ENCODE results near the gene ZNF330. TPM values are rescaled to one million over a fixed set of nuclear protein-coding genes. Genes with fewer than 3 reads are reported as not detected.

The ZNF330 gene
- total RNA-seq (2013) = 54.2 TPM
- 10 to 100 TPM; 21.6 to 38.9 (median 27.7) TPM for polyA plus RNA-seq
- 13.3 and 19.4 TPM in 2 replicates for polyA minus RNA-seq
- 20.3 to 71.1 (median 49.1) reads per million in 11 experiments for total RNA-seq

DNA sequence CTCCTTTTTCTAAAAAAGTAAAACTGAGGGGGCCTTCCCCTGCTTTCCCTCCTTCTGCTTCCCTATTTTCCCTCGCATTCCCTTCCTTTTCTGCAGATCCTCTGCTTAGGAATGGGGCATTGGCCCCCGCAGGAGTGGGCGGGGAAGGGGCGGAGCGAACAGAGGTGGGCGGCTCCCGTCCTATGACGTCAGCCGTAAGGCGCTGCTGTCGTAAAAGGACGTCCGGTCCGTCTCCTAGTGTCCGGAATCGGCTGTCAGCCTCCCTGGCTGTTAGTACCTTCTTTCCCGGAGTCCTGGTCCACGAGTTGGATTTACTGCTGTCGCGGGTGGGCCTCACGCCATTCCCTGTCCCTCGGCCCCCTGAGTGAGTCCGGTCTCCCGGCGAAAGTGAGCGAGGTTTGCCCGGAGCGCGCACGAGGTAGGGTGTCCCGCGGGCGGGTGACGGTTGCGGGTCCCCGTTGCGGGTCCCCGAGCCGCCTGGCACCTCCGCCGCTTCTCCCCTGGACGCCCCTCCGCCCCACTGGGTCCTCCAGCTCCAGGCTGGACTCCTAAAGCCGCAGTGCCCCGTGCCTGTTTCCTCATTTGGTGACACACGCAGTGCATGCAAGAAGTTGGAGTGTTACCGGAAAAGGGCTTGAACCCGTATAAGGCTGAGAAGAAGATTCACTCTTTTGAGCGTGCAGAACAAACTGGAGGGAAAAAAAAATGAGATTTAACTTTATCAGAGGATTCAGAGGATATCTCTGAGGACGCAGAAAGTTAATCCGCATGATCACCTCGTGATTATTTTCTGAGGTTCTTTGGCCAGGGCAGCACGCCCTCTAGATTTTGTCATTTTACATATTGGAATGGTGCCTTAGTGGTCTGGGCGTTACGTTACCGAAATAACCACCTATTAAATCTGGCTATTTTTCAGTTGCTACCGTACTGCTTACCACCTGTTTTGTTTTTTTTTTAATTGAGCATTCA, at the start of gene ZNF330:
Gene ZNF330 (plus strand): TSS at position 205 of the 969 bp plus-strand sequence. CDS start 1,477 bp downstream, outside the sequence.
- intact Hi-C loops (cut with micrococcal nuclease) = loop anchor here (5.0 to 10.0 kb wide), 3 partner anchors 416 to 1964 kb away; partner anchors contain the start of genes USP38 (in 2 of the 2) and IL15 (in 1 of the 2)
- Histone ChIP-seq H3K36me3 (replicated peaks in 1 of 2; ENCODE audit: control insufficient read depth in 1 of 2, insufficient read depth in 2 of 2, low read length in 2 of 2) (peaks cover 26 to 34% of the 10 kb centered on the region in 2 donors), H3K4me1 (ENCODE audit: control insufficient read depth in 1 of 2, insufficient read depth in 2 of 2, low read length in 2 of 2) (peaks cover 12 to 16% of the 10 kb centered on the region in 2 donors), H3K9me3 (replicated peaks in 1 of 2; ENCODE audit: control insufficient read depth in 1 of 2, insufficient read depth in 1 of 2, low read length in 2 of 2) (no peaks in the 10 kb centered on the region), H3K79me2 (ENCODE audit: insufficient read depth, low read length) (peaks cover 52% of the 10 kb centered on the region), H3K27ac (ENCODE audit: low read depth in 1 of 2, low read length in 2 of 2) (peak within 1 kb of the TSS; percentile 94 to 99), H4K20me1 (ENCODE audit: insufficient read depth, low read length) (peaks cover 39% of the 10 kb centered on the region), H3K4me2 (replicated peaks; ENCODE audit: extremely low read depth, low read length, poor library complexity, severe bottlenecking) (peak within 1 kb of the TSS; percentile 76), H2AFZ (ENCODE audit: insufficient read depth, low read depth, low read length, poor library complexity, severe bottlenecking) (peak within 1 kb of the TSS; percentile 84), H3K27me3 (ENCODE audit: control insufficient read depth in 2 of 2, insufficient read depth in 2 of 2, low read length in 2 of 2) (no peaks in the 10 kb centered on the region), H3K9ac (ENCODE audit: insufficient read depth, low read length, poor library complexity, severe bottlenecking) (peak within 1 kb of the TSS; percentile 99), H3K4me3 (replicated peaks in 1 of 3; ENCODE audit: low read depth in 2 of 3, low read length in 3 of 3) (peak within 1 kb of the TSS; percentile 78 to 92 (median 87))
- Mint-ChIP-seq H3K36me3 (peaks cover 28 to 33% of the 10 kb centered on the region in 2 donors), H3K27me3 (ENCODE audit: low read depth in 3 of 3) (peaks cover 0 to 3% (median 0%) of the 10 kb centered on the region in 3 donors), H3K4me1 (peaks cover 28% of the 10 kb centered on the region), H3K4me3 (peak within 1 kb of the TSS; percentile 85 to 91), H3K27ac (peak within 1 kb of the TSS; percentile 91 to 98 (median 96)), H3K9me3 (peaks cover 0 to 2% (median 0%) of the 10 kb centered on the region in 7 donors)
- TF ChIP-seq, protein P1, sequence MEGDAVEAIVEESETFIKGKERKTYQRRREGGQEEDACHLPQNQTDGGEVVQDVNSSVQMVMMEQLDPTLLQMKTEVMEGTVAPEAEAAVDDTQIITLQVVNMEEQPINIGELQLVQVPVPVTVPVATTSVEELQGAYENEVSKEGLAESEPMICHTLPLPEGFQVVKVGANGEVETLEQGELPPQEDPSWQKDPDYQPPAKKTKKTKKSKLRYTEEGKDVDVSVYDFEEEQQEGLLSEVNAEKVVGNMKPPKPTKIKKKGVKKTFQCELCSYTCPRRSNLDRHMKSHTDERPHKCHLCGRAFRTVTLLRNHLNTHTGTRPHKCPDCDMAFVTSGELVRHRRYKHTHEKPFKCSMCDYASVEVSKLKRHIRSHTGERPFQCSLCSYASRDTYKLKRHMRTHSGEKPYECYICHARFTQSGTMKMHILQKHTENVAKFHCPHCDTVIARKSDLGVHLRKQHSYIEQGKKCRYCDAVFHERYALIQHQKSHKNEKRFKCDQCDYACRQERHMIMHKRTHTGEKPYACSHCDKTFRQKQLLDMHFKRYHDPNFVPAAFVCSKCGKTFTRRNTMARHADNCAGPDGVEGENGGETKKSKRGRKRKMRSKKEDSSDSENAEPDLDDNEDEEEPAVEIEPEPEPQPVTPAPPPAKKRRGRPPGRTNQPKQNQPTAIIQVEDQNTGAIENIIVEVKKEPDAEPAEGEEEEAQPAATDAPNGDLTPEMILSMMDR (IDR thresholded peaks at IDR 0.05) = no peak
- peak; percentile 81 to 89 (median 85) for DNase-seq
- under 1% methylated on average over 49 of the region's 57 CpGs for whole genome bisulfite sequencing (ENCODE audit: insufficient coverage)

DNA sequence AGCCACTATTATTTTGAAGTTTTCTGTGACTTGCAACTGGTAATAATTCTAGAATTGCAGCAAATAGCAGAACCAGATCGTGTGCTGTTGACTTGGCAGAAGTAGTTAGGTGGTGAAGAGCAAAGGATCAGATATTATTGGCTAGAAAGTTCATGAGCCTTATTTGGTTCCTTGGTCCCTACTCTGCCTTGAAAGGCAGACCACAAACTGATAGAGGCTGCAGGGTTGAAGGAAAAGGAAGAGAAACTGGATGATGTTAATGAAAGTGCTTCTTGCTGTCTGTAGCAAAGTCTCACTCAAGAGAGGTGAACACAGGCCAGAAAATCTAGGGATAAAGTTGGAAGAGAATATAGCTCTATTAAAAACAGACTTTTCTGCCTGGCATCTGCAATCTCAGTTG, 46.2 kb upstream of the ZNF330 start:
- Mint-ChIP-seq H3K4me1 (peaks cover 26% of the 10 kb centered on the region), H3K36me3 (no peaks in the 10 kb centered on the region), H3K4me3 (no peak overlapping the region), H3K9me3 (peaks cover 0 to 4% (median 0%) of the 10 kb centered on the region in 7 donors), H3K27ac (peak overlapping the region in 2 of 7 donors; percentile 55 to 84), H3K27me3 (ENCODE audit: low read depth in 3 of 3) (no peaks in the 10 kb centered on the region)
- H3K36me3 ChIP-seq (replicated peaks in 1 of 2; ENCODE audit: control insufficient read depth in 1 of 2, insufficient read depth in 2 of 2, low read length in 2 of 2) = no peaks in the 10 kb centered on the region
- intact Hi-C loops (cut with micrococcal nuclease) = no loop called here
- 13% methylated on average over 1 of the region's 1 CpG for WGBS (ENCODE audit: insufficient coverage)
- DNase-seq = no peak
- H3K4me2 ChIP-seq (replicated peaks; ENCODE audit: extremely low read depth, low read length, poor library complexity, severe bottlenecking) = no peak overlapping the region
- H3K79me2 ChIP-seq (ENCODE audit: insufficient read depth, low read length) = no peaks in the 10 kb centered on the region
- TF ChIP-seq, protein P1 (IDR thresholded peaks at IDR 0.05) = no peak
- H3K9ac ChIP-seq (ENCODE audit: insufficient read depth, low read length, poor library complexity, severe bottlenecking) = no peak overlapping the region
- H3K9me3 ChIP-seq (replicated peaks in 1 of 2; ENCODE audit: control insufficient read depth in 1 of 2, insufficient read depth in 1 of 2, low read length in 2 of 2) = no peaks in the 10 kb centered on the region
- peaks cover 18 to 27% of the 10 kb centered on the region in 2 donors for H3K4me1 ChIP-seq (ENCODE audit: control insufficient read depth in 1 of 2, insufficient read depth in 2 of 2, low read length in 2 of 2)
- H3K27ac ChIP-seq (ENCODE audit: low read depth in 1 of 2, low read length in 2 of 2) = peak overlapping the region in 1 of 2 donors; percentile 22
- H3K27me3 ChIP-seq (ENCODE audit: control insufficient read depth in 2 of 2, insufficient read depth in 2 of 2, low read length in 2 of 2) = no peaks in the 10 kb centered on the region
- peak overlapping the region; percentile 52 for H2AFZ ChIP-seq (ENCODE audit: insufficient read depth, low read depth, low read length, poor library complexity, severe bottlenecking)
- no peaks in the 10 kb centered on the region for H4K20me1 ChIP-seq (ENCODE audit: insufficient read depth, low read length)
- H3K4me3 ChIP-seq (replicated peaks in 1 of 3; ENCODE audit: low read depth in 2 of 3, low read length in 3 of 3) = no peak overlapping the region
